ENCODE results near the gene CDK10. TPM values are rescaled to one million over a fixed set of nuclear protein-coding genes. Genes with fewer than 3 reads are reported as not detected.
"Not testable (repeated sequence)": the region's sequence is repeated elsewhere in the genome, so short reads cannot be mapped to it uniquely, and the experiment has no call there.

Gene CDK10
- total and polyA plus RNA-seq, 9 of the 15 experiments (the other 6 are each of a cell fraction or from before 2014, with no cell fraction given), result 2.0 to 85.1 (median 40.1) TPM

DNA sequence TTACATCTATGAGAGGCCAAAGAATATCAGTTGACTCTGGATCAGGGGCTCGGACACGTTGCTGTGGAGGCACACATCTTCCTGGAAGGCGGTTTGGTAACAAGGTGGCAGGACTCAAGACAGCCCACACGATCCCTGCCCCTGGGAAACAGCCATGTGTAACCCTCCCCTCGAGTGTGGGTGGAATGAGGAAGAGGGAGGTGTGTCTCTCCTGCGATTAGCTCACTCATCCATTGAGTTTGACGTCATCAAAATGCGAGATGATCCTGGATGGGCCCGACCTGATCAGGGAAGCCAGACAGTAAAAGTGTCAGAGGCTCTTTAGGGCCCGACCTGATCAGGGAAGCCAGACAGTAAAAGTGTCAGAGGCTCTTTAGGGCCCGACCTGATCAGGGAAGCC lies 22.3 kb upstream of the CDK10 start:
- DNase-seq (ENCODE audit: extremely low read depth in 1 of 4, low spot score in 3 of 4) (peak in 3 of 4 experiments; percentile 15 to 59 (median 51)), FAIRE-seq (peak; percentile 85), ATAC-seq (peak; percentile 77)
- H3K27ac ChIP-seq (ENCODE audit: extremely low read depth, low read depth, low read length), result peak overlapping the region; percentile 32; the same call in 1 of the 3 replicates
- H3K4me1 ChIP-seq (replicated peaks in 1 of 2; ENCODE audit: control insufficient read depth in 2 of 2, insufficient read depth in 2 of 2, low read length in 2 of 2), result peaks cover 3 to 10% of the 10 kb centered on the region in 2 experiments; a peak in 2 of 5 replicates
- CTCF ChIA-PET (ENCODE audit: low intra/inter-chr PET ratio); intact Hi-C loops (cut with micrococcal nuclease); H3K9ac ChIP-seq (ENCODE audit: insufficient read depth in 1 of 2, low read depth in 2 of 2, low read length in 2 of 2); BruUV-seq (replicated peaks); H3K4me2 ChIP-seq (ENCODE audit: insufficient read depth, low read length); H3K4me3 ChIP-seq; H3K9me3 ChIP-seq (replicated peaks; ENCODE audit: control insufficient read depth, insufficient read depth, low read depth, low read length); H3K27me3 ChIP-seq (ENCODE audit: control insufficient read depth in 2 of 2, insufficient read depth in 2 of 2, low read length in 2 of 2); H2AFZ ChIP-seq (ENCODE audit: low read depth, low read length); H3K9me1 ChIP-seq (ENCODE audit: control insufficient read depth, insufficient read depth, low read length); H4K20me1 ChIP-seq (replicated peaks; ENCODE audit: control insufficient read depth, insufficient read depth, low read length); in situ Hi-C loops (cut with MboI); TF ChIP-seq ATF1 (CRISPR knock-in tag; IDR thresholded peaks at IDR 0.05); JUND (tag; IDR thresholded peaks at IDR 0.05; ENCODE audit: borderline replicate concordance, low read depth, low read length): not testable (repeated sequence)
- H3K79me2 ChIP-seq (ENCODE audit: control insufficient read depth, insufficient read depth, low read length), result peaks cover 18% of the 10 kb centered on the region
- POLR2A ChIA-PET, result interaction anchor here (0.6 to 0.9 kb wide), 2 partner anchors 100 to 152 kb away, joined by 3 to 4 read pairs; partner anchors contain the start of gene FANCA
- WGBS (ENCODE audit: insufficient coverage, low coverage, missing lambda C conversion rate), result 45% methylated on average over 9 of the region's 11 CpGs
- TF ChIP-seq ATF7 (IDR thresholded peaks at IDR 0.05), result peak; percentile 39; the same call in 1 of the 2 replicates
- TF ChIP-seq SPI1 (IDR thresholded peaks at IDR 0.05; ENCODE audit: borderline replicate concordance, low read depth, low read length), result peak; percentile 77
- TF ChIP-seq, protein P1, sequence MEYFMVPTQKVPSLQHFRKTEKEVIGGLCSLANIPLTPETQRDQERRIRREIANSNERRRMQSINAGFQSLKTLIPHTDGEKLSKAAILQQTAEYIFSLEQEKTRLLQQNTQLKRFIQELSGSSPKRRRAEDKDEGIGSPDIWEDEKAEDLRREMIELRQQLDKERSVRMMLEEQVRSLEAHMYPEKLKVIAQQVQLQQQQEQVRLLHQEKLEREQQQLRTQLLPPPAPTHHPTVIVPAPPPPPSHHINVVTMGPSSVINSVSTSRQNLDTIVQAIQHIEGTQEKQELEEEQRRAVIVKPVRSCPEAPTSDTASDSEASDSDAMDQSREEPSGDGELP (CRISPR knock-in tag; IDR thresholded peaks at IDR 0.05; ENCODE audit: borderline replicate concordance), result peak; percentile 21; the same call in 1 of the 2 replicates
- peak; percentile 90 for TF ChIP-seq CREM (IDR thresholded peaks at IDR 0.05; ENCODE audit: low read depth)
- TF ChIP-seq CREB1 (IDR thresholded peaks at IDR 0.05), result peak; percentile 46
- peak; percentile 59; the same call in 1 of the 2 replicates for TF ChIP-seq CREB1 (CRISPR knock-in tag; IDR thresholded peaks at IDR 0.05)
- TF ChIP-seq, protein P2, sequence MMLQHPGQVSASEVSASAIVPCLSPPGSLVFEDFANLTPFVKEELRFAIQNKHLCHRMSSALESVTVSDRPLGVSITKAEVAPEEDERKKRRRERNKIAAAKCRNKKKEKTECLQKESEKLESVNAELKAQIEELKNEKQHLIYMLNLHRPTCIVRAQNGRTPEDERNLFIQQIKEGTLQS (IDR thresholded peaks at IDR 0.05), result peak; percentile 40; the same call in 1 of the 2 replicates
- TF ChIP-seq, protein P2 (CRISPR knock-in tag; conservative IDR thresholded peaks at IDR 0.05), result not testable (repeated sequence)
- TF ChIP-seq ATF1 (tag; IDR thresholded peaks at IDR 0.05), result 0 out of 2 replicates have a peak, but pooled peaks have one; percentile 16
- peak; percentile 79 for TF ChIP-seq EGR1 (conservative IDR thresholded peaks at IDR 0.05)
- TF ChIP-seq ZNF134 (CRISPR knock-in tag; conservative IDR thresholded peaks at IDR 0.05), result 0 out of 2 replicates have a peak, but pooled peaks have one; percentile 67
- 0 out of 2 replicates have a peak, but pooled peaks have one; percentile 18 for TF ChIP-seq JUND (IDR thresholded peaks at IDR 0.05; ENCODE audit: borderline replicate concordance, low read depth, low read length)
- peaks cover 44% of the 10 kb centered on the region for H3K36me3 ChIP-seq (ENCODE audit: control insufficient read depth, insufficient read depth, low read length)
